ENCODE data around the gene EPB41.

GRCh38 chr1:28910379-28911115, 3.8 kb upstream of the EPB41 start:
- TF ChIP-seq POLR2AphosphoS5 (IDR thresholded peaks at IDR 0.05), result no peak
- no peak for TF ChIP-seq CTCF (IDR thresholded peaks at IDR 0.05)
- TF ChIP-seq POLR2A (IDR thresholded peaks at IDR 0.05), result no peak
- no peak for TF ChIP-seq EP300 (IDR thresholded peaks at IDR 0.05)

Data from sigmoid colon (tissue), 4 donors.